H9 (cell line): ENCODE measurements around the gene KRTAP9-8. TPM values are rescaled to one million over a fixed set of nuclear protein-coding genes. Genes with fewer than 3 reads are reported as not detected.
"Not testable (repeated sequence)": the region's sequence is repeated elsewhere in the genome, so short reads cannot be mapped to it uniquely, and the experiment has no call there.

Experiments
- DNase-seq: peaks from one replicate; pipeline ENCODE4 v3.0.0-alpha.2; 2017
- H2AFZ ChIP-seq: one replicate; pipeline ENCODE4 v1.6.1; 2013; ENCODE audit warnings: mild to moderate bottlenecking, low read length, control low read depth, moderate library complexity
- H2AK5ac ChIP-seq: 2 replicates; pipeline ENCODE4 v1.6.1; 2013; ENCODE audit warnings: low read length, control low read depth, mixed read lengths; ENCODE audit not compliant: insufficient read length
- H2BK120ac ChIP-seq: one replicate; pipeline ENCODE4 v1.6.1; 2013; ENCODE audit warnings: low read depth, mild to moderate bottlenecking, low read length, control low read depth, inconsistent platforms; ENCODE audit not compliant: poor library complexity, severe bottlenecking
- H2BK12ac ChIP-seq: 2 replicates; pipeline ENCODE4 v1.6.1; 2013; ENCODE audit warnings: low read length, control low read depth, mixed read lengths, low read depth; ENCODE audit not compliant: insufficient read length
- H2BK15ac ChIP-seq: 2 replicates; pipeline ENCODE4 v1.6.1; 2013; ENCODE audit warnings: low read depth, low read length, control low read depth
- H2BK20ac ChIP-seq: one replicate; pipeline ENCODE4 v1.6.1; 2013; ENCODE audit warnings: low read depth, mild to moderate bottlenecking, low read length, control low read depth, inconsistent platforms; ENCODE audit not compliant: poor library complexity, severe bottlenecking
- H2BK5ac ChIP-seq: 2 replicates; pipeline ENCODE4 v1.6.1; 2013; ENCODE audit warnings: low read length, control low read depth, mixed read lengths; ENCODE audit not compliant: insufficient read length
- H3K14ac ChIP-seq: 2 replicates; pipeline ENCODE4 v1.6.1; 2013; ENCODE audit warnings: low read length, control low read depth; ENCODE audit not compliant: insufficient read depth
- H3K18ac ChIP-seq: 2 replicates; pipeline ENCODE4 v1.6.1; 2013; ENCODE audit warnings: low read depth, mild to moderate bottlenecking, mixed read lengths, low read length, control low read depth; ENCODE audit not compliant: insufficient read length
- H3K23ac ChIP-seq: 2 replicates; pipeline ENCODE4 v1.6.1; 2013; ENCODE audit warnings: low read length, control low read depth, mixed read lengths, low read depth; ENCODE audit not compliant: insufficient read length
- H3K23me2 ChIP-seq: 2 replicates; pipeline ENCODE4 v1.6.1; 2013; ENCODE audit warnings: low read depth, mild to moderate bottlenecking, mixed read lengths, low read length, control low read depth; ENCODE audit not compliant: insufficient read length, poor library complexity, severe bottlenecking
- H3K27ac ChIP-seq: 2 replicates; pipeline ENCODE4 v1.5.1; 2013; ENCODE audit warnings: low read length, control low read depth, mixed read lengths, low read depth; ENCODE audit not compliant: insufficient read length
- H3K27me3 ChIP-seq: 2 replicates; pipeline ENCODE4 v1.6.1; 2013; ENCODE audit warnings: low read length, control low read depth, inconsistent platforms; ENCODE audit not compliant: insufficient read depth
- H3K4ac ChIP-seq: 2 replicates; pipeline ENCODE4 v1.6.1; 2013; ENCODE audit warnings: low read depth, mild to moderate bottlenecking, control low read depth, inconsistent platforms, low read length, moderate library complexity
- H3K4me1 ChIP-seq: 2 replicates; pipeline ENCODE4 v1.6.1; 2013; ENCODE audit warnings: low read length, control low read depth, inconsistent platforms; ENCODE audit not compliant: insufficient read depth
- H3K4me2 ChIP-seq: 2 replicates; pipeline ENCODE4 v1.6.1; 2013; ENCODE audit warnings: low read length, control low read depth, mixed read lengths; ENCODE audit not compliant: insufficient read length, insufficient read depth
- H3K56ac ChIP-seq: 2 replicates; pipeline ENCODE4 v1.6.1; 2013; ENCODE audit warnings: low read depth, mild to moderate bottlenecking, mixed read lengths, low read length, control low read depth; ENCODE audit not compliant: insufficient read length
- H3K79me1 ChIP-seq: 2 replicates; pipeline ENCODE4 v1.6.1; 2013; ENCODE audit warnings: low read depth, mild to moderate bottlenecking, moderate library complexity, low read length, control low read depth, inconsistent platforms; ENCODE audit not compliant: insufficient read depth, poor library complexity, severe bottlenecking
- H3K79me2 ChIP-seq: 2 replicates; pipeline ENCODE4 v1.6.1; 2013; ENCODE audit warnings: low read length, control low read depth, inconsistent platforms; ENCODE audit not compliant: insufficient read depth
- H3K9ac ChIP-seq: 2 replicates; pipeline ENCODE4 v1.6.1; 2013; ENCODE audit warnings: low read length, control low read depth, mixed read lengths; ENCODE audit not compliant: insufficient read length; ENCODE audit errors: extremely low read depth
- H3K9me3 ChIP-seq: one replicate; pipeline ENCODE4 v1.6.1; 2013; ENCODE audit warnings: low read depth, low read length, inconsistent platforms; ENCODE audit not compliant: control insufficient read depth
- H3T11ph ChIP-seq: one replicate; pipeline ENCODE4 v1.6.1; 2013; ENCODE audit warnings: mild to moderate bottlenecking, low read length, control low read depth, inconsistent platforms
- H4K20me1 ChIP-seq: one replicate; pipeline ENCODE4 v1.6.1; 2013; ENCODE audit not compliant: control insufficient read depth, insufficient read length, insufficient read depth
- H4K5ac ChIP-seq: 2 replicates; pipeline ENCODE4 v1.6.1; 2013; ENCODE audit warnings: low read depth, mild to moderate bottlenecking, mixed read lengths, low read length, control low read depth; ENCODE audit not compliant: insufficient read length
- H4K8ac ChIP-seq: replicated peaks from 2 replicates; pipeline ENCODE4 v1.6.1; 2013; ENCODE audit warnings: low read length, control low read depth, mixed read lengths, low read depth; ENCODE audit not compliant: insufficient read length
- H4K91ac ChIP-seq: 2 replicates; pipeline ENCODE4 v1.6.1; 2013; ENCODE audit warnings: low read depth, mild to moderate bottlenecking, moderate library complexity, mixed read lengths, low read length, control low read depth; ENCODE audit not compliant: insufficient read length
- H3K27ac Mint-ChIP-seq, 3 experiments: 2 replicates in 2 of 3; 3 replicates in 1 of 3; pipeline ENCODE4 v1.8.0; 2020 to 2021; ENCODE audit warnings: mixed read lengths in 3 of 3, mild to moderate bottlenecking in 1 of 3, moderate library complexity in 1 of 3
- H3K27me3 Mint-ChIP-seq: 2 replicates; pipeline ENCODE4 v1.8.0; 2021; ENCODE audit warnings: low read depth, mild to moderate bottlenecking, moderate library complexity, mixed read lengths
- H3K36me3 Mint-ChIP-seq, 3 experiments: 2 replicates in 2 of 3; 3 replicates in 1 of 3; pipeline ENCODE4 v1.8.0; 2020 to 2021; ENCODE audit warnings: low read depth in 3 of 3, mixed read lengths in 3 of 3; ENCODE audit not compliant: insufficient read depth in 1 of 3
- H3K4me1 Mint-ChIP-seq, 2 experiments: 2 replicates each; pipeline ENCODE4 v1.8.0; 2020; ENCODE audit warnings: mixed read lengths in 2 of 2
- H3K4me3 Mint-ChIP-seq, 2 experiments: 2 replicates in 1 of 2; 3 replicates in 1 of 2; pipeline ENCODE4 v1.8.0; 2020 to 2021; ENCODE audit warnings: mild to moderate bottlenecking in 2 of 2, mixed read lengths in 2 of 2, moderate library complexity in 1 of 2
- H3K9me3 Mint-ChIP-seq, 2 experiments: 2 replicates in 1 of 2; 3 replicates in 1 of 2; pipeline ENCODE4 v1.8.0; 2020; ENCODE audit warnings: mild to moderate bottlenecking in 2 of 2, mixed read lengths in 2 of 2, moderate library complexity in 1 of 2
- WGBS: extraction: QIAGEN DNeasy Blood & Tissue Kit; methylation state at CpG from one replicate; pipeline ENCODE4 v1.1.7; 2013; ENCODE audit warnings: missing lambda C conversion rate, low lambda C conversion rate, mixed read lengths; ENCODE audit not compliant: insufficient read length; ENCODE audit errors: extremely low coverage; 5-methylcytosine and 5-hydroxymethylcytosine counted together
- total RNA-seq: library from RNA; stranded (reverse); gene quantifications from 2 replicates; pipeline ENCODE4 v1.2.1, GENCODE V29; 2021
- TF ChIP-seq, protein P1 (sequence below): fragments of 200-600 bp; sonication (generic); conservative IDR thresholded peaks from 3 replicates; pipeline ENCODE4 v1.8.0; 2021; ENCODE audit warnings: antibody characterized with exemption, mild to moderate bottlenecking

Gene KRTAP9-8
- total RNA-seq, 1 experiment from 2014 or later = not detected

- Mint-ChIP-seq H3K4me3 (no peak overlapping the region), H3K36me3 (no peaks in the 10 kb centered on the region), H3K27ac (no peak overlapping the region), H3K9me3 (no peaks in the 10 kb centered on the region; a peak in 1 of 5 replicates), H3K4me1 (0 out of 4 replicates have a peak, but pooled peaks cover 0 to 2% of the 10 kb centered on the region in 2 experiments), H3K27me3 (no peaks in the 10 kb centered on the region; the same call in 1 of the 2 replicates)
- no peak overlapping the region for H3K14ac ChIP-seq
- H4K20me1 ChIP-seq = no peaks in the 10 kb centered on the region
- no peaks in the 10 kb centered on the region for H3K9me3 ChIP-seq
- no peaks in the 10 kb centered on the region for H3K79me2 ChIP-seq
- no peak overlapping the region for H3K9ac ChIP-seq
- H3K4me2 ChIP-seq = no peak overlapping the region
- no peak overlapping the region for H4K5ac ChIP-seq
- H3K27ac ChIP-seq = no peak overlapping the region
- H4K8ac ChIP-seq = no peak overlapping the region
- no peak overlapping the region for H3K18ac ChIP-seq
- no peak overlapping the region for H2BK120ac ChIP-seq
- TF ChIP-seq, protein P1, sequence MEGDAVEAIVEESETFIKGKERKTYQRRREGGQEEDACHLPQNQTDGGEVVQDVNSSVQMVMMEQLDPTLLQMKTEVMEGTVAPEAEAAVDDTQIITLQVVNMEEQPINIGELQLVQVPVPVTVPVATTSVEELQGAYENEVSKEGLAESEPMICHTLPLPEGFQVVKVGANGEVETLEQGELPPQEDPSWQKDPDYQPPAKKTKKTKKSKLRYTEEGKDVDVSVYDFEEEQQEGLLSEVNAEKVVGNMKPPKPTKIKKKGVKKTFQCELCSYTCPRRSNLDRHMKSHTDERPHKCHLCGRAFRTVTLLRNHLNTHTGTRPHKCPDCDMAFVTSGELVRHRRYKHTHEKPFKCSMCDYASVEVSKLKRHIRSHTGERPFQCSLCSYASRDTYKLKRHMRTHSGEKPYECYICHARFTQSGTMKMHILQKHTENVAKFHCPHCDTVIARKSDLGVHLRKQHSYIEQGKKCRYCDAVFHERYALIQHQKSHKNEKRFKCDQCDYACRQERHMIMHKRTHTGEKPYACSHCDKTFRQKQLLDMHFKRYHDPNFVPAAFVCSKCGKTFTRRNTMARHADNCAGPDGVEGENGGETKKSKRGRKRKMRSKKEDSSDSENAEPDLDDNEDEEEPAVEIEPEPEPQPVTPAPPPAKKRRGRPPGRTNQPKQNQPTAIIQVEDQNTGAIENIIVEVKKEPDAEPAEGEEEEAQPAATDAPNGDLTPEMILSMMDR = no peak
- H3K23me2 ChIP-seq = no peaks in the 10 kb centered on the region
- H2BK20ac ChIP-seq = no peak overlapping the region
- no peak overlapping the region for H3K4ac ChIP-seq
- H3K27me3 ChIP-seq = no peaks in the 10 kb centered on the region
- H4K91ac ChIP-seq = no peak overlapping the region
- H3K79me1 ChIP-seq = no peaks in the 10 kb centered on the region
- no peak overlapping the region for H2BK5ac ChIP-seq
- no CpG with 5 or more reads among the region's 6 CpGs for WGBS
- no peak overlapping the region for H2BK12ac ChIP-seq
- H3K23ac ChIP-seq = no peak overlapping the region
- no peak overlapping the region for H3T11ph ChIP-seq
- H3K4me1 ChIP-seq = no peaks in the 10 kb centered on the region
- no peak overlapping the region for H2BK15ac ChIP-seq
- no peak overlapping the region for H2AK5ac ChIP-seq
- H3K56ac ChIP-seq = no peak overlapping the region
- DNase-seq = no peak
- no peak overlapping the region for H2AFZ ChIP-seq
Observed at GRCh38 chr17:41226051-41226450, 11.7 kb upstream of the KRTAP9-8 start.

DNA sequence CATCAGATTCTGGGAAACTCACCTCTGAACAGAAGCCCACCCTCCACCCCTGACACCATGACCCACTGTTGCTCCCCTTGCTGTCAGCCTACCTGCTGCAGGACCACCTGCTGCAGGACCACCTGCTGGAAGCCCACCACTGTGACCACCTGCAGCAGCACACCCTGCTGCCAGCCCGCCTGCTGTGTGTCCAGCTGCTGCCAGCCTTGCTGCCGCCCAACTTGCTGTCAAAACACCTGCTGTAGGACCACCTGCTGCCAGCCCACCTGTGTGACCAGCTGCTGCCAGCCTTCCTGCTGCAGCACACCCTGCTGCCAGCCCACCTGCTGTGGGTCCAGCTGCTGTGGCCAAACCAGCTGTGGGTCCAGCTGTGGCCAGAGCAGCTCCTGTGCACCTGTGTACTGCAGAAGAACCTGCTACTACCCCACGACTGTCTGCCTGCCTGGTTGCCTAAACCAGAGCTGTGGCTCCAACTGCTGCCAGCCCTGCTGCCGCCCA is 11.2 kb upstream of the KRTAP9-8 start, which contains the start of gene KRTAP9-2:
KRTAP9-2 (plus strand) TSS at position 51 of the 498 bp plus-strand sequence; CDS start at position 58, 7 bp downstream.
- not testable (repeated sequence) for H3K4me3 Mint-ChIP-seq, H2BK120ac ChIP-seq, H3K79me2 ChIP-seq, H2AK5ac ChIP-seq, H3K36me3 Mint-ChIP-seq, H3K23me2 ChIP-seq, H2BK5ac ChIP-seq, H3K79me1 ChIP-seq, H3K4me1 ChIP-seq, DNase-seq, H3K18ac ChIP-seq, H3K14ac ChIP-seq, H3K9ac ChIP-seq, H3K27me3 ChIP-seq, H3K27ac ChIP-seq, H4K20me1 ChIP-seq, H3K23ac ChIP-seq, H3T11ph ChIP-seq, H3K27ac Mint-ChIP-seq, H2AFZ ChIP-seq, H3K9me3 Mint-ChIP-seq, H4K8ac ChIP-seq, H3K27me3 Mint-ChIP-seq, H3K9me3 ChIP-seq, H3K56ac ChIP-seq, H4K91ac ChIP-seq, H3K4ac ChIP-seq, H3K4me1 Mint-ChIP-seq, H2BK12ac ChIP-seq, H4K5ac ChIP-seq, H2BK20ac ChIP-seq, H3K4me2 ChIP-seq, H2BK15ac ChIP-seq
- WGBS = no CpG with 5 or more reads among the region's 4 CpGs
